Kidney tubule cell (primary cell): ENCODE measurements around the gene KRT6C.
"Not testable (repeated sequence)": the region's sequence is repeated elsewhere in the genome, so short reads cannot be mapped to it uniquely, and the experiment has no call there.

ENCODE experiments used
- DNase-seq: peaks from one replicate; pipeline ENCODE4 v3.0.0-alpha.2; 2018; ENCODE audit warnings: low spot score

KRT6C gene

DNA sequence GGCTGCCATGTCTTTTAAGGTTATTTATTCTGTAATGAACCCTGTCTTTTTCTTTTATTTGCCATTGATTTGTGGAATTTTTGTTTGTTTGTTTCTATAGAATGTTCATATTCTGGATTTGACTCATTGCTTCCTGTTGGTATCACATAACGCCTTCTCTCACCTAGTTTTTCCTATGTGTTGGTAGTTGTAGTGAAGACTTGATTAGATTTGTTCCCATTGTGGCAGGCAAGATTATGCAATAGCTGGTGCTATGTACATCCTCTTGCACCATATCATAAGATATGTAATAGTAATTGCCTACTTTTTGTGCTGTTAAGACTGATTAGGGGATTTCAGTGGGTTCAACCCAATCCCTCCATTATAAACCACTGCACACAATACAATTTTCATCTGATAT is 17.8 kb downstream of the KRT6C start:
- DNase-seq, result no peak

DNA sequence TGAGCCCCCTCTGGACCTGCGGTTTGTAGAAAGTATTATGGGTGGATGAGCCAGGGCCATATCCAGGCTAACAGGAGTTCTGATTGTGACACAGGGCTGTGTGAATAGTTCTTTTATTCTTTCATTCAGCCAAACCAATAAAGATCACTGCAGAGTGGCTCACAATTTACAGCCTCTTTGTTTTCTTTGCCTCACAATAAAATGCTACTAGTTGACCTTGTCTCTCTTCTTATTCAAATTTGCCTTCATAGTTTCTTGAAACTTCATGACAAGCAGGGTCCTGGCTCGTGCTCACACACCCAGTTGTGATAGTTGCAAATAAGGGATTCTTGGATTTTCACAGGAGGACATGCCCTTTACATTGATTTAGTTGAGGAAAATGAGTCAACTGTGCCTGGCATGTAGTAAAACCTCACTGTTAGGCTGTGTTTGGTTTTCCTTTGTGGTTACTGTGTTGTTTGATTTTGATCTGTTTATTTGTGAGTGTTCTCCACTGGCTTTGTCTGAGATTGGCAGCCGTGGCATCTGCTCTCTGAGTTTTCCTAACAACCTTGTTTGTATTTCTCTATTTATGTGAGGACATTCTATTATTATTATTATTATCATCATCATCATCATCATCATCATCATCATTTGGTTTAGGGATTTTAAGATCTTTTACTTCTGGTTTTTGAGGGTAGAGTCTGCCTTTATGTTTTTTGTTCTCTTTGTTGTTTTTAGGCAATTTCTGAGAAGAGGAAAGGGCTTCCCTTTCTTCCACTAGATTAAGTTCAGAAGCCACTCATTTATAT is 19.0 kb downstream of the KRT6C start:
- DNase-seq, result no peak

DNA sequence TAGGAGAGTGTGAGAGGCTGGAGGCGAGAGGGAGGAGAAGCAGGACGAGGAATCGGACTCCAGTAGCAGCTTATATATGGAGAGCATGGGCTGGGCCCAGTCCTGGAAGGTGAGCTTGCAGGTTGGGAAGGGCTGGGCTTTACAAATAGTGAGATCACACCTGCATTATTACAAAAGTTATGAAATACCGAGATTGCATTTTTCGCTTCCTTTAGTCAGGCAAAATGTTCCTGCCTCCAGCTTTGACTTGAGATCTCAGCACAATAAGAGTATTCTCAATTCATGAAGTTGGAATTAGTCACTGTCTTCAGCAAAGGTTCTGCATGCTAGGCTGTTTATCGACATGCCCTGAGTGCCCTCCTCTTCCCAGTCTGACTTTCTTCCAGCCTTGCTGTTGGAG is 21.5 kb downstream of the KRT6C start, which contains the start of gene KRT6B:
TSS of gene KRT6B (minus strand) at position 46 of the 400 bp plus-strand sequence. CDS start 68 bp downstream, outside the sequence.
- DNase-seq, result no peak

DNA sequence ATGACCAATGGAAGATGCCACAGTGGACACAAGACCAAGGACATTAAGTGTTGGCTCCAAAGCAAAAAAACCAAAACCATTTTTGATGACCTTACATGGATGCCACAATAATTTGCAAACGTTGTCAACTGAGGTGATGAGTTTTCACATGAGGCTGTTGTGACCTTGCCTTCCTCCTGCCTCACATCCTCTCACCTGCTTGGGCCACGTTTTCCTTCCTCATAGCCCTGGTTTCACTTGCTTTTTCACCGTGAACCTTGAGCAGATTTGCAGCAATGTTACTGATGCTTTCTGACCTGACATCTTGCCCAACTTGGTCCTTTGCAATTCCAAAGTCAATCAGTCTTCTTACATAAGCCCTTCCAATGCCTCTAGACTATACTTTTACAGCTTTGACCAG is 25.4 kb downstream of the KRT6C start:
- DNase-seq, result no peak

DNA sequence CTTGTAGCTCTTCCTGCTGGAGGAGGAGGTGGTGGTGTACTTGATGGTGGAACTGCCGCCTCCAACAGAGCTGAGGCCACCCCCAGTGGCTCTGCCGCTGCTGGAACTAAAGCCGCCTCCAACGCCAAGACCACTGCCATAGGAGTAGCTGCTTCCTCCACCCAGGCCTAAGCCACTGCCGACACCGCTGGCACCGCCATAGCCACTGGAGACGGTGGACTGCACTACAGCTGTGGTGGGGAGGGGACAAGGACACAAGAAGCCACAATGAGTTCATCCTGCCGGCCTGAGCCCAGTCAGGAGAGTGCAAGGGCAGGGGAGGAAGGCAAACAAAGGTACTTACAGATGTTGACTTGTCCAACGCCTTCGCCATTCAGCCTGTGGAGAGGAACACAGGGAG is 26.4 kb downstream of the KRT6C start:
- not testable (repeated sequence) for DNase-seq

DNA sequence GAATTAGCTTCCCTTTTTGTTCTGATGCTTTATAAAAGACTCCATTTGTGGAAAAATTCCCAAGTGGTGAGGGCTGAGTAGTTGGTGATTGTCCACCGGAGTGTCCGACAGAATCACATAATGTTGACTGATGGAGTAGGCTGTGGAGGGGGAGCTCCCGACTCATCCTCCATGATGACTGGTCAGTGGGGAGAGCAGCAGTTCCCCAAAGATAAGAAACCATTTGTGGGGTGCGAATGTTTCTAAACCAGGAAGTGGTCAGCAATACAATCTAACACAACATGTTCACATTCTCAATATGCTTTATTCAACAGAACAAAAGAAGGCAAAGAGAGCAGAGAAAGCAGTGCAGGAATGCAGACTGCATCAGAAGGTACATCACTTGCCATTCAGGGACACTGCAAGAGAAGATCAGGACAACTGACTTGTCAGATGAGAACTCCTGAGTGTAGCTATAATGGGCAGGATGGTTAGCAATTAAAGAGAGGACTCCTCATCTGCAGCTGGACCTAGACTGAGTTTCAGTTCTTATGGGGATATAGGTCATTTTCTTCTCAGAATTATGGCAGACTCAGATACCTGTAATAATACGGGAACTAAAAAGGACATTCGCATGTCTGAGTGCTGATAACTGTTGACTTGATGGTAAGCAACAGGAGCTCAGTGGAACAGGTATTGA is 27.1 kb downstream of the KRT6C start:
- DNase-seq, result no peak

DNA sequence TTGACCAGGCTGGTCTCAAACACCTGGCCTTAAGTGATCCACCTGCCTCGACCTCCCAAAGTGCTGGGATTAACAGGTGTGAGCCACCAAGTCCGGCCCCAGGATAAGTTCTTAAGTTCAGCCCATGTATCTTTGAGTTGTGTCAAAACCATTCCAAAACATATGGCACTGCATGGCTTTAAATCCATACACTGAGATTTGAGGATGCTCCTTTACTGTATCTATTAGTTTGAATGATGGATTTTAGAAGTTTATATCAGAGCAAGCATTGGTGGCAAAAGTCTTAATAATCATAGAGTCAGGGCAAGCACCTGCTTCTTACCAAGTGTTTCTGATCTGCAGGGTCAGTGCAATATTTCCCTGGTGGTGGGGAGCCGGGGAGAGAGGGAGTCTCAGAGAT is 27.7 kb downstream of the KRT6C start:
- no peak for DNase-seq

DNA sequence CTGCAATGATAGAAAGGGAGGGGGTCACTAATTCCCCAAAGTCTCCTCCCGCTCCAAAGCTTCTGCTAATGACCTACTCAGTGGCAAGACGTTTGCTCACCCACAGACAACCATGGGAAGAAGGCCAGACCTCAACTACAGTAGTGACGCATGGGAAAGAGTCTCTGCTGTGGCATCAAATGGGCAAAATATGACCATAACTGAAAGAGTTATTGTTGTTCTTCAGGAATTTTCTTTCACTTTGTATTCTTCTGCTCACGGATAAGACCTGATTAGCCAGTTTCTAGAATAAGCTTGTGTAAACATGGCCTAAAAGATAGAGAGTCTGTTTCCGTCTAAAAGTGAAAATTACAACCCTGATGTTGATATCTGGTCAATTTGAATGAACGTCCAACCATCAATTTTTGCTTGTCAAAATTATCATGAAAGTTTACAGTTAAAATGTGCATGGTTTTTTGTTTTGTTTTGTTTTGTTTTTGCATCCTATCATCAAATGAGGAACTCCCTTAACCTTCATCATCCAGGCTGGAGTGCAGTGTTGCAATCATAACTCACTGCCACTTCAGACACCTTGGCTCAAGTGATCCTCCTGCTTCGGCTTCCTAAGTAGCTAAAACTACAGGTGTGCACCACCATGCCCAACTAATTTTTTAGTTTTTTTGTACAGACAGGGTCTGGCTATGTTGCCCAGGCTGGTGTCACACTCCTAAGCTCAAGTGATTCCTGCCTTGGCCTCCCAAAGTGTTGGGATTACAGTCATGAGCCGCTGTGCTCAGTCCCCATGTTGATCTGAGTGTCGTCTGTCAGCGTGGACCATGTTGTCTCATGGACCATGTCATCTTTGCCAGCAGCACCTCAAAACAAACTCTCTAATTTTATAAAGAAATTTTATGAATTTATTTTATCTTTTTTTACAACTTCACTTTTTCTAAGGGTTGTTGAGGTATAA is 28.7 kb downstream of the KRT6C start:
- DNase-seq, result no peak

DNA sequence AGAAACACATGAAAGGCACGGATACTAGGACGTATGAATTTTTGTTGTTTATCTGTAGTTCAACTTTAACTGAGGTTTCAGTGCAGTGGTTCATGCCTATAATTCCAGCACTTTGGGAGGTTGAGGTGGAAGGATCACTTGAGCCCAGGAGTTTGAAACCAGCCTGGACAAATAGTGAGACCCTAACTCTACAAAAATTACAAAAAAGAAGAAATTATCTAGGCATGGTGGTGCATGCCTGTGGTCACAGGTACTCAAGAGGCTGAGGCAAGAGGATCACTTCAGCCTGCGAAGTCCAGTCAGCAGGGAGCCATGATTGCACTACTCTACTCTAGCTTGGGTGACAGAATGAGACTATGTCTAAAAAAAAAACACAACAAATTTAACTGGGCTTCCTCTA is 29.6 kb downstream of the KRT6C start:
- peak; percentile 38 for DNase-seq

DNA sequence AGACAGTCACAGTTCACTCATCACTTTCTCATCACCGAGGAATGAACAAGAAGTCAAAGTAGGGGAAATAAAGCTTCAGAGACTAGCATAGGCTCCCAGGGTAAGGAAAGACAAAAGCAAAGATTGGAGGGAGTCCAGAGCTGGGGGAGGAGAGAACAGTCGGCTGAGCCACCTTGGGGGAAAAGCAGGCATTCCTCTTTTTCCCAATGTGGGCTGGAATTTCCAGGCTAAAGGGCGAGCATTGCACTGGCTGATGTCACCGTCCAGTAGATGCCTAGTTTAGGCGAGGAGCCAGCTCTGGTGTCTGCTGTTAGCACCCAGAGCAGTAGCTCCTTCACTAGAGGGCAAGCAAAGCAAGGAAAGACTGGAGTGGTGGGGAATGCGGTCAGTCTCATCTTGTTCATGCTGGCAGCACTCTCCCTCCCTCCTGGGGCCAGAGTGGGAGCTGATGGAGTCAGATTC is 31.0 kb downstream of the KRT6C start:
- peak; percentile 99 for DNase-seq

DNA sequence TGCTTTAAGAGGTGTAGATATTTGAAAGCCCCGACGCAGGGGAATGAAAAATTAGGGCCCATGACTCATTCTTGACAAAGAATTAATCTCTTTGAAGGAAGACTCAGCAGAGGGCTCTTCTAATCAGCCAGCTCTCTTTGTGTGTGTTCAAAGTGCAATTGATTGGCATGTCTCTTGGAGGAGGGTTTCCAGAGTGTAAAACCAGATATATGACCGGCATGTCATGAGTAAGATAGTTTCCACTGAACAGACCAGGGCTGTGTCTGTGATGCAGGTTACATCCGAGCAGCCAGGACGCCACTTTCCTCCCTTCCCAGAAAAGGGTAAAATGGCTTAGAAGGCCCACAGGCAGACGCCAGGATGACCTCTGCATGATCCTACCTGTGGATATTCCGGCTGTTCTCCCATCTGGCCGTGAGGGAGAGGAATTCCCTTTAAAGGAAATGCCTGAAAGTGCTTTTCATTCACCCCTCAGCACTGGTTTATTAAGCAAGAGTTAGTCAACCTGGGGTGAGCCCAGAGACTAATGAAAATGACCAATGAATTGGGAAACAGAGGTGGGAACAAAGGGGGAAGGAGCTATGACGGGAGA is 32.2 kb downstream of the KRT6C start:
- DNase-seq, result peak; percentile 81

DNA sequence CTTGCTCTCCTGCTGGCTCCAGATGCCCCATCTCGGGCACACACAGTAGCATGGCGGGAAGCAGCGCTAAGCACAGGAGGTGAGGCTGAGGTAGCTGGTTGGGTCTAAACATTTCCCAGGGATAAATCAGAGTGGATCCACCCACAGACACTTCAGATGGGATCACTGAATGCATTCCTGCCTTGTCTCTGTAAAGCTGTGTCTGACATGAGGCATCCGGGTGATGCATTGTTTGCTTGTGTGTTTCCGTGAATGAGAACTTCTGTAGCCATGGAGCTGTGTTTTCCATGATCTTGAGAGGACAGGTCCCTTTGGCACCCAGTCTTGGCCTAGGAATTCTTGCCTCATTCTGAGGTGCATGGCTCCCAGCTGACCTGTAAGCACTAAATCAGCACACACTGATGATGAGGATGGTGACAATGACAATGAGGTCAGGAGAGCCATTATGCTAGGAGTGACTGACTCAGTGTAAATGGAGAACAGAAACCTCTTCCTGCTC is 32.7 kb downstream of the KRT6C start:
- peak; percentile 94 for DNase-seq

DNA sequence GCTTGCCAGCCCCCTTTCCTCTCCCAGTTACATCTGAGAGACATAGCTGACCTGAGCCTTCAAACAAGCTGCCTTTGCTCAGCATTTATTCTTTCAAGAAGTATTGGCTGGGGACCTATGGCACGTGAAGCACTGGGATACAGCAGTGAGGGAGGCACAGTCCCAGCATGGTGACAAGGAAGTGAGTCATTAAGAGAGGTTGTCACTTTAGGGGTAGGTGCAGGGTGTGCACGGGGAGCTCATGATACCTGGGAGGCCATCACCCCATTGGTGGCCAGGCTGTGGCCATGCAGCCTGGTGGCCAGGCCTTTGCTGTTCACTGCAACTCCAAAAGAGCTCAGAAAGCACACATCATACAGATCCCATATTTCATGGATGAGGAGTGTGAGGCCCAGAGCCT is 33.8 kb downstream of the KRT6C start:
- peak; percentile 38 for DNase-seq

DNA sequence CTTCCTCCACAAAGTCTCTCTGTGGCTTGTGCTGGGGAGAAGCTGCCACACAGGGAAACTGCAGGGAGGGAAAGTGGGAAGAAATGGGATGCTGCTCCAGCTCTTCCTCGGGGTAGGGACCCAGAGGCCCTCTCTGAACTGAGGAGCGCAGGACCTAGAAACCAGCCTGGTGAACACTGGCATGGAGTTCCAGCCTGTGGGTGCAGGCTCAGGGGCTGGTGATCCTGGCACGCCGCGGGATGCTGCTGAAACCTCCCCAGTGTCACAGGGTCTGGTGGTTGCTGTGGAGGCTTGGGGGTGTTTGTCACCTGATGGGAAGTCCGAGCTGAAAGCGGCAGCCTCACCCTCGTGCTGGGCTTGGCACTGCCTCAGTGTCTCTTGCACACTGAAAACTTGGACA is 34.2 kb downstream of the KRT6C start:
- DNase-seq, result no peak

DNA sequence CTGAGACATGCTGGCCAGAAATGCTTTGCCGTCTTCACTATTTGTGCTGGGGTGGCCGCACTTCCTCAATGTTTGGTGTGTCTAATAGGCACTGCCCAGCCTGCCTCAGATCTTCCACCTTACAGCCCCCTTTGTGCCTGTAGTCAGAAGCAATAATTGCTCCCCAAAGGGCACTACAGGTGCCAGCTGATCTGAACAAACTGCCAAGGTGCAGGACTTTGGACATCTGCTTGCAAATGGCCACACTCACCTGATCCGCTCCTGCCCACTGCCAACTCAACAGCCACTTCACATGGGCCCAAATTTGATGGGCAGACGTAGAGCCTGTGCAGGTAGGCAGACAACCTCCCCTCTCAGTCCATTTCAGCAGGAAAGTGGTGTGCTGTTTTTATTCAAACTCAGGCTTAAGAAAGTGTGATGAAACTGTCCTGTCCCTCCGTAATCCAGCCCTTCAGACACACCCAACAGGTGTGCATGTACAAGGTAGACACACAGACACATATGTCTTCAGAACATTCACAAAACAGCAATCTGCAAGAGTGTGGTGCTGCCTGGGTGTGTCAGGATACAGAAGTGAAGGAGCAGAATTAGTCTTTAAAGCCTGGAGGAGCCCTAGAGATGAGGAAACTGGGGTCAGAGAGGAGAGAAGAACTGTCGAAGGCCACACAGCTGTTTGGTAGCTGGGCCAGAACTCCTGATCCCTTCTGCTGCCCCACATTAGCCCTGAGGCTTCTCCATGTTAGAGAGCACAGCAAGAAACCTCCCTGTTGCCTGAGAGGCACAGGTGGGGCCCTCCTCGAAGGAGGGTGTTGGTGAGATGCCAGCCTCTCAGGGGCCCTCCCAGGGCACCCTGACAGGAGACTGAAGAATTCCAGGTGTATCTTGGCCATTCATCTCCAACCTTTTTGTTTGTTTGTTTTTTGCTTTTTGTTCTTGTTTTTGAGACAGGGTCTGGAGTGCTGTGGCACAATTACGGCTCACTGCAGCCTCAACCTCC is 35.0 kb downstream of the KRT6C start:
- no peak for DNase-seq

DNA sequence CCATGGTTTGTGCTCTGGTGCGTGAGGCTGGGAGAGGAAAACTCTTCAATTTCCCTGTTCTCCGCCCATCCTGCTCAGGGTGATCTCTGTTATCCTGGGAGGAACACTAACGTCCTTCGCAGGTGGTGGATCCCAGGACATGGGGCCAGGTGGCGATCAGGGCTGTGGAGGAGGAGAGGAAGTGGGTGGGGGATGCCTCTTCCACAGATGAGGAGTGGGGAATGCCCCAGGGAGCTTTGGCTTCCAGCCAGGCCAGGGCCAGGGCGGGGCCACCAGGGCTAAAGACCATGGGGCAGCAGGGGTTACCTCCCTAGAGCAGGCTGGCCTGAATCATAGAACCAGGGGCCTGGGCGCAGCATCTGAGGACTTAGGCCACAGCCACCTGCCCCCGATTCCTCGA is 36.1 kb downstream of the KRT6C start:
- DNase-seq, result peak; percentile 27

DNA sequence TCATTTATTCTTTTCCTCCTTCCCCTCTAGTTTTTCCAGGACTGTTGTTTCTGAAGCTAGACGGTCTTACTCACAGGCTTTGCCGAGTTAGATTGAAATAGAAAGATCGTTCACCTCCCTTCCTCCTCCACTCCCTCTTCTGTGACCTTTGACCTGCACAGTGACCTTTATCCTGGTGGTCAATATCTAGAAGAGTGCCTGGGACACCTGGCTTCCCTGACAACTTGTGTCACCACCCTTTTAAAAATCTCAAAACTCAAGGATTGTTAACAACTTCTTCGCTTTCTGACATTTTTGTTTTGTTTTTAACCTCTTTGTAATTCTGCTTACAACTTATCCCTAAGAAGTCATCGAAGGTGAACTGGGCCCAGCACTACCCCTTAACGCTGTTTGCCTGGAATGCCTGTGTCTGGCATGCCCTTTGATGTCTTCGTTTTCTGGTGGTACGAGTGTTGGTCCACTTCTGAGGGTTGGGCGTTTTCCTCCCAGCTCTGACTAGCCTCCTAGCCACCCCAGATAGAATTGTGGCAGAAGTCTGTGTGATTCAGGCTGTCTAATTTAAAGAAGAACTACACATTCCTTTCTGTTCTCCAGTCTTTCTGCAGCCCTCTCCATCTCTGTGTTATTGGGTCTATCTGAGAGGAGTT is 36.7 kb downstream of the KRT6C start:
- no peak for DNase-seq

DNA sequence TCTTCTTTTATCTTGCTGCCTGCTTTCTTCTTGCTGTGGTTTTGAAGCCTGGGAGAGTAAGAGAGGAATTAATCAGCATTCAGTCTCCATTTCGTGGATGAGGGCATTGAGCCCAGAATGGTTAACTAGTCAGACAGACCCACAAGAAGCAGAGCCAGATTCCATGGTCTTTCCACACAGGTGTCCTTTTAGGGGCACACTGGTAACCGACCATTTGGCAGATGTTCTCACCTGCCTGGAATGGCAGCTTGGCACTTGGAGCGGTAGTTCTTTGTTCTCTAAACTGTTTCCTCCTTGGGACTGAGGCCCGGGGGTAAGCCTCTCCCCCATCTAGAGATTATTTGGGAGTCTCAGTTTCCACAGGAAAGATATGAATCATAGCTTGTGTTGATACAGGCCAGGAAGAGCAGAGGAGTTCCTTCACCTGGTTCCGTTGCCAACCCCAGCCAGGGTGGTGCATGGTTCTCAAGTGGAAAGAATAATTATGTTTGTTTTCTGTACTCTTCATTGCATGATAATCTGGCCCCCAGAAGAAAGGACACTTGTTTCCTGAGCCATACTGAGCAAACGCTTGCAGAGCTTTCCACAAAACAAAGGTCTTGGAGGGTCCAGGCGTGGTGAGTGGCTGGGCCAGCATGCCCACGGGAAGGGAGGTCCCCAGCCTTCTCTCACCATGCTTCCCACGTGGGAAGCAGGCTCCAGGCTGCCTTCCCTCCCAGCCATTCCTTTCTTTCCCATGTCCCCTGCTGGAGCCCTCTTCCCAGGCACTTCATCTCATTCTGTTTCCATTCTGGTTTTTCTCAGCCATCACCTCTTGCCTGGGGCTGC is 37.4 kb downstream of the KRT6C start:
- DNase-seq, result peak; percentile 75

DNA sequence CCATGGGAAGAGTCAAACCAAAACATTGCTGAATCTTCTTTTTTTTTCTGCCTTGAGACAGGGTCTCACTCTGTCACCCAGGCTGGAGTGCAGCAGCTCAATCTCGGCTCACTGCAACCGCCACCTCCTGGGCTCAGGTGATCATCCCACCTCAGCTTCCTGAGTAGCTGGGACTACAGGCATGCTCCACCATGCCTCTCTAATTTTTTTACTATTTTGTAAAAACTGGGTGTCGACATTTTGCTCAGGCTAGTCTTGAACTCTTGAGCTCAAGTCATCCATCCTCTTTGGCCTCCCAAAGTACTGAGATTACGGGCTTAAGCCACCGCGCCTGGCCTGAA is 38.0 kb downstream of the KRT6C start:
- no peak for DNase-seq
